SKM-1 treated with dmso at 0.1 percent for 144 hours (cell line): Measurements from ENCODE around the gene TFG.

Experiments
- DNase-seq: peaks from one replicate; lab custom pipeline; 2025; ENCODE audit not compliant: unreplicated experiment; lab: John Stamatoyannopoulos, UW

Gene TFG

DNA sequence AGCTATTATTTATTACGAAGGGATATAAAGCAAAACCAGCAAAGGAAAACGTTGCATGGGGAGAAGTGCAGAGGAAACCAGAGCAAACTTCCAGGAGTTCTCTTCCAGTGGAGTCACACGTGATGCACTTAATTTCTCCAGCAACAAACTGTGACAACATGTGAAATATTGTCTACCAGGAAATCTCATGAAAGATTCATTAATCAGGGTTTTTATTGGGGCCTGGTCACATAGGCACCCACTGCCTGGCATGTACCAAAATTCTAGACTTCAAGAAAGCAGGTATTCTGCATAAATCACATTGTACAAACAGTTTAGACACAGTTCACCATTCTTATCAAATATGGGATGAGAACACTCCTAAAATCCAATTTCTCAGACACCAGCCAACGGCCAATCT is 5.4 kb upstream of the TFG start:
- no peak for DNase-seq

DNA sequence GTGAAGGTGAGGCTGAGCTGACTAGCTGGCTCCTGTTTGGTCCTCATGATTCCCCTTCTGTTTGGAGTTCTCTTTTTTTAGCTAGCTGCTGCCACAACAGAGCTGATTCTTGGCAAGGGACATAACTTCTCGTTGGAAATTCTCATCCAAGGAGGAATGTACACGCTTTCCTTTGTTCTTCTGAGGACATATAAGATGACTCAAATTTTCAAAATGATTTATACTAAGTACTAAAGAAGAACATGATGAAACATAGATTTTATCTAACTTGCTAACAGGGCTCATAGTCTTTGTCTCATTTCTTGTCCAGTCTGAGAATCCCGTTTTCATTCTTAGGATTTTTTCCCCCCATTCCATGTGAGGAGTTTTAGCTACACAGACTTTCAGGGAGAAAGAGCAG is 2.9 kb upstream of the TFG start:
- DNase-seq: no peak

DNA sequence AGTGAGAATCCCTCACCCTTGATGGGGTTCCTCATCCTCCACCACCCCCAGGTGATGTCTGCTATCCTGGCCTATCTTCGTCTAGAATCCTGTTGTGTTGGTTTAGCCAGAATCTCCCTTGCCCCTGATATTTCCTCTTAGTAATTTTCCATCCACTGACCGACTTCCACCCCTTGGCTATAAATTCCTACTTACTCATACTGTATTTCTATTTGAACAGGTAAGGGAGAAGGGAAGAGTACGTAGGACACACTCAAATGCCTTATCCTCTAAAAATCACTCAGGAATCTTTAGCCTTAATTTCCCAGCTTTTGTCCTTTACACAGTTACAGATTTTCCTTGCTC is 678 bp upstream of the TFG start:
- no peak for DNase-seq

DNA sequence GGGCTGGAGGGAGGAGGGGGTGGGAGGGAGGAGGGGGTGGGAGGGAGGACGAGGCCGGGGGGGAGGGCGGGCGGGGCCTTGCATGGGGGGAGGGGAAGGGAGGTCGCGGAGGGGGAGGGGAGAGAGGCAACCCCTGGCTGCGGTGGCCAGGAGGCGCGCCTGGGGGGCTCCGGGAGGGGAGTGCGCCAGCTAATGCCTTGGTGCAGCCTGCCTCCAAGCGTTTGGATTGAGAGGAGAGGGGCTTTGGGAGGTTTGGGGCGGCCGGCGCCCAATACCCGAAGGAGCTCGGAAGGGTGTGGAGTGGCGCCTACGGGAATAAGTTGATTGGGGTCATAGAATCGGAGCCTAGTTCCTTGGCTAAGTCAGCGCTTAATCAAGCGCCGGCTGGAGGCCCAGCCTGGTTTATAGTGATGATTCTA is 557 bp downstream of the TFG start:
- DNase-seq: no peak

DNA sequence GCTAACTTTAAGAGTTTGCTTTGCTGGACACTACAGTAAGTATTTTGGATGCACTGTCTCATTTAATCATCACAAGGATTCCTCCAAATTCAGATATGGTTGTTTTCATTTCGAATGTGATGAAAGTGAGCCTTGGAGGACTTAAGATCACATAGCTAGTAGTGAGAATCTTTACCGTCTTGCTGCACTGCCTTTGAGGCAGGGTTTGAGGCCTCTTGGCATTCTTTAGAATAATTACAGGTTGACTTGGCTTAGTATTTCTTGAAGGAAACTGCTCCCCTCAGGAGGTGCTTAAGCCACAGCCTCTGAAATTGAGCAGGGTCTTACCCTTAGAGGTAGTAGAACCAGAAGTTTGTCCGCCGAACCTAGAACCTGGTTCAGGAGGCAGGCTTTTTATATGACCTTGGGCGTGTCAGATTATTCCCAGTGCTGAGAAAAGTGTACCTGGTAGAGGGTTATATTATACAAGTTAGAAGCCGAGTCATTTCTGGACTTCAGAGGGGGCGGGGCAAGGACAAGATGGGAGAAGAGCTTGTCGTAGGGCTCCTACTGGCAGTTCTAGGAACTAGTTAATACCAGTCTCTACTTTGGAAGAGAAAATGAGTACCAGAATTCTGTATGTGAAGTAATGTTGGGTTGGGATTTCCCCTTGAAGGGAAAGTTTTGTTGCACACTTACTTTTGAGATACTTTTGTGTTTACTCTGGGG is 1.1 kb downstream of the TFG start:
- DNase-seq: peak; percentile 74

DNA sequence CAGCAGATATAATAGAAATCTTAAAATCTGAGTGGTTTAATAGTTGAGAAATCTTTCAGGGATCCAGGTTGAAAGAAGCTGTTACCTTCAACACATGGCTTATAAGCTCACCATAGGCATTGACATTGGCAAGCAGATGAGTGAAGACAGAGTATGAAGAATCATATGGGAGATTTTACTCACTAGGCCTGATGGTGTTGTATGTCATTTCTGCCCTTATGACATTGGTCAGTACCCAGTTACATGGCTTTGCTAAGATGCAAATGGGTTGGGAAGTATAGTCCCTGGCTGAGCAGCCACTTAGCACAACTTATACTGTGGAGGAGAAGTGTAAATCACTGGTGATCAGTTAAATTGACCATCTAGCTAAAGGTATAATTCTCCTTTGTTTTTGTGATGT is 5.9 kb downstream of the TFG start:
- DNase-seq: no peak

DNA sequence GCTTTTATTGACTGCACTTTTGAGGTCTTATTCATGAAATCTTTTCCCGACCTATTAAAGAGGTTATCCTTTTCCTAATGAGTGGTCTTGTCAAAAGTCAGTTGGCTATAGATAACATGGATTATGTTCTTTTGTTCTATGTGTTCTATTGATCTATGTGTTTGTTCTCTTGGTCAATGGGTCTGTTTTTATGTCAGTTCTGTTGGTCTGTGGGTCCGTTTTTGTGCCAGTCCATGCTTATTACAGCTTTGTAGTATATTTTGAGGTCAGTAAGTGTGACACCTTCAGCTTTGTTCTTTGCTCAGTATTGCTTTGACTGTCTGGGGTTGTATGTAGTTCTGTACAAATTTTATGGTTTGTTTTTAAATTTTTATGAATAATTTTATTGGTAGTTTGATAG is 7.8 kb downstream of the TFG start:
- DNase-seq: no peak

DNA sequence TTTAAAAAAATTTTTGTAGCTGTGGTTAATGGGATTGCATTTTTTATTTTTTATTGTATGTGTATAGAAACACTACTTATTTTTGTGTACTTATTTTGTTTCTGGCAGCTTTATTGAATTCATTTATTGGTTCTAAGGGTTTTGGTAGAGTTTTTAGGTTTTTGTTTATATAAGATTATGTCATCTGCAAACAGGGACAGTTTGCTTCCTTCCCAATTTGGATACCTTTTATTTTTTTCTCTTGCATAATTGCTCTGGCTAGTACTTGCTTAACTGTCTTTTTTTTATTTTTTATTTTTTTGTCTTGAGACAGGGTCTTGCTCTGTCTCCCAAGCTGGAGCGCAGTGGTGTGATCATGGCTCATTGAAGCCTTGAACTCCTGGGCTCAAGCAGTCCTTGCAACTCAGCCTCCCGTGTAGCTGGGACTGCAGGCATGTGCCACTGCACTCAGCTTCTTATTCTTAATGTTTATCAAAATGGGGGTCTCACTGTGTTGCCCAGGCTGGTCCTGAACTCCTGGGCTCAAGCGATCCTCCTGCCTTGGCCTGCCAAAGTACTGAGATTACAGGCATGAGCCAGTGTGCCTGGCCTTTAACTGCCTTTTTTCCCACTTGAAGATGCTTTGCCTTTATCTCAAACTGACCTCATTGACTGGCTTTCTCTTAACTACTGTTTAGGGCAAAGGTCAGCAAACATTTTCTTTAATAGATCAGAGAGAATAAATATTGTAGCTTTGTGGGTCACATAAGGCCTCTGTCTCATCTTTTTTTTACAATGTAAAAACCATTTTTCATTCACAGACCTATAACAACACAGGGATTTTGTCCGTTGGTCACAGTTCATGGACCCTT is 8.6 kb downstream of the TFG start:
- DNase-seq: no peak

DNA sequence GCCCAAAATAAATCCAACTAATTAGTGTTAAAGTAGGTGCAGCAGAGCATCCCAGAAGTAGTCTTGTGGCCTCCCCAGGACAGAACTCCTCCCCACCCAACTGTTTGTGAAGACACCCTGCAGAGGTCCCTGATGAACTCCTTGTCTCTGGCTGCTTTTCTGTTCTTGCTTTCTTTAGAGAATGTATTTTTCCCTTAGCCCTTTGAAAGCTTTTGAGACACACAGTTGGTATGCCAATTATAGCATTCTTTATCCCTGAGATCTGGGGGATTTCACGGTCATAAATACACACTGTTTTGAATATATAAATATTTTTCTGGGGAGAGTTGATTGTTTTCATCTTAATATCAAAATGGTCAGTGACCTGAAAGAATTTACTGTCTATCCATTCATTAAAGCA is 9.8 kb downstream of the TFG start:
- DNase-seq: no peak

DNA sequence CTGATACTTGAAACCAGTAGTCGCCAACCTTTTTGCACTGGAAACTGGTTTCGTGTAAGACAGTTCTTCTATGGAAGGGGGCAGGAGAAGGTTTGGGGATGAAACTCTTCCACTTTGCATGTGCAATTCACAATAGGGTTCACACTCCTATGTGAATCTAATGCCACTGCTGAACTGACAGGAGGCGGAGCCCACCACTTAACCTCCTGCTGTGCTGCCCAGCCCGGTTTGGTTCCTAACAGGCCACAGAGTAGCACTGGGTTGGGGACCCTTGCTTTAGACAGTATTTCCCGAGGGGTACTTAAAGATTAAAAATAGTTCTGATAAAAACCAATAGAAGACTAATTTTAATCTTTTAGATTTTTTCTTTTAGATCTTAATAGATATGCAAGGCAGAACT is 11.1 kb downstream of the TFG start:
- no peak for DNase-seq

DNA sequence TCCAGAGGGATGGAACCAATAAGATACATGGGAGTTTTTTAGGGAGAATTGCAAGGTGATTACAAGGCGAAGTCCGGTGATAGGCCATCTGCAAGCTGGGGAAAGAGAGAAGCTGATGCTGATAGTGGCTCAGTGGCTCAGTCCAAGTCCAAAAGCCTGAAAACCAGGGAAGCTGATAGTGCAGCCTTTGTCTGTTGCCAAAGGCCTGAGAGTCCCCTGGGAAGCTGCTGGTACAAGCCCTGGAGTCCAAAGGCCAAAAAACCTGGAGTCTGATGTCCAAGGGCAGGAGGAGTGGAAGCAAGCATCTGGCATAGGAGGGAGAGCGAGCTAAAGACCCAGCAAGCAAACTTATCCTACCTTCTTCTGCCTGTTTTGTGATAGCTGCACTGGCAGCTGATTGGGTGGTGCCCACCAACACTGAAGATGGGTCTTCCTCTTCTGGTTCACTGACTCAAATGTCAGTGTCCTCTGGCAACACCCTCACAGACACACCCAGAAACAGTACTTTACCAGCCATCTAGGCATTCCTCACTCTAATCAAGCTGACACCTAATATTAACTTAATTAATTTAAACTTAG is 16.7 kb downstream of the TFG start:
- no peak for DNase-seq

DNA sequence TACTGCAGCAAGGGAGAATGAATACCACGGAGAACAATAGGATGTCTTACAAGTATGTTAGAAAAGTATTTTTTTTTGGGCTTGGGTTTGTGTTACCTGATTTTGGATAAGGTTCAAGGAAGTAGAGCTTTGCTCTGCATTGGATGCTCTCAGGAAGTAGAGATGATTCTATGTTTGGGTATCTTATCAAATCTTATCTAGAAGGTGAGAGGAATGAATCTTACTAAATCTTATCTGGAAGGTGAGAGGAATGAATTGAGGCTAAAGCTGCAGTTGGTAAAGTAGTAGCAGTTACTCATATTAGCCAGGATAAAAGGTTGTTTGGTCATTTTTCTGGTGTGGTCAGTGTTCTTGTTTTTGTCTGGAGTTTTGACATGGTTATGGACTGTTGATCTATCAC is 17.4 kb downstream of the TFG start:
- no peak for DNase-seq

DNA sequence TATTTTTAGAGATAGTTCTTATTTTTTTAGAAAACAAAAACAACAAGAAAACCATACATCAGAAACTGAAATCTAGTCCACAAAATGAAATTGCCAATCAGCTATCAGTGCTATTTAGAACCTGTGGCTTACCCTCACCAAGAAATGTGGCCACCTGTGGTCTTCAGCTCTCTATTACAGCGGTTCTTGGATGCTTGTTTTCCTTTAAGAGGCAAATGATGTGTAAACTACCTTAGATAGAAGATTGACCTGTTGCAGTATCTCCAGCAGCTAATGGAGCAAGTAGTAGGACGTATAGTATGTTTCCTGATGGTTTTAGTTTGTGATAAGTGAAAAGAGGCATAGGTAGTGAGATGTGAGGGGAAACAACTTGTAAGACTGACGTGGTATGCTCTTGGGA is 21.2 kb downstream of the TFG start:
- no peak for DNase-seq

DNA sequence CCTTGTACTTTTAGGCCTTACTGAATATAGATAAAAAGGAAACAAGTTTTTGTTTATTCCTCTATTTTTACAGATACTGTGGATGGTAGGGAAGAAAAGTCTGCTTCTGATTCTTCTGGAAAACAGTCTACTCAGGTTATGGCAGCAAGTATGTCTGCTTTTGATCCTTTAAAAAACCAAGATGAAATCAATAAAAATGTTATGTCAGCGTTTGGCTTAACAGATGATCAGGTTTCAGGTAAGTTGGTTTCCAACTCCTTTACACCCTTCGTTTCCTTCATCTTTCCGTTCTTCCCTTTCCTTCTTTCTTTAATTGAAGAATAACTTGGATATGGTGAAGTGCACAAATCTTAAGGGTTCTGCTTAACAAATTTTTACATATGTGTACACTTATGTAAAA is 23.1 kb downstream of the TFG start:
- no peak for DNase-seq

DNA sequence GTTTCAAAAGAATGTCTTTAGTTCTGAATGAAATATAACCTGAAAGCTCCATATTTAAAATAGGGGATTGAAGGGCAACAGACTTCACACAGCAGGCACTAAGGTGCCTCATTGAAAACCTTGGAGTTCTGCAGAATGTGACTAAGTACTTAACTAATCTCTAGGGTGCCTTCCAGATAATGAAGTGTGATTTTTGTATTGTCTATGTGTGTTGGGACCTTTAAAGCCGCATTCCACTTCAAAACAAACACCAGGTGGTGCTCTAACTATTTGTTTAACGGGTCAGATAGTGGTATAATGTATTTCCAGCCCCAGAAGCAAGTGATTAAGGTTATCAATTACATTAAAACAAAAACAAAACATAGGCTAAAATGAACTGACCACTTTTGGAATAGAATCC is 28.0 kb downstream of the TFG start:
- no peak for DNase-seq

DNA sequence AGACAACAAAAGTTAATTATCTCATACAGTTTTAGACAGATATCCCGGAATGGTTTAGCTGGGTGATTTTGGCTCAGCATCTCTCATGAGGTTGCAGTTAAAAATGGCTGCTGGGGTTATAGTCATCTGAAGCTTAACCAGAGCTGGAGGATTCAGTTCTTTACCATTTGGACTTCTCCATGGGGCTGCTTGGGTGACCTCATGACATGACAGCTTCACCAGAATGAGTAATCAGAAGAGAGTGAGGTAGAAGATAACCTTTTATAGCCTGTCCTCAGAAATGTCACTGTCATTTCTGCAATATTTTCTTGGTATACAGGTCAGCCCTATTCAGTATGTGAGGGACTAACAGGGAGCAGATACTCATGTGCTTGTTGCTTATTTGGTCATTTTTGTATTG is 30.9 kb downstream of the TFG start:
- DNase-seq: no peak

DNA sequence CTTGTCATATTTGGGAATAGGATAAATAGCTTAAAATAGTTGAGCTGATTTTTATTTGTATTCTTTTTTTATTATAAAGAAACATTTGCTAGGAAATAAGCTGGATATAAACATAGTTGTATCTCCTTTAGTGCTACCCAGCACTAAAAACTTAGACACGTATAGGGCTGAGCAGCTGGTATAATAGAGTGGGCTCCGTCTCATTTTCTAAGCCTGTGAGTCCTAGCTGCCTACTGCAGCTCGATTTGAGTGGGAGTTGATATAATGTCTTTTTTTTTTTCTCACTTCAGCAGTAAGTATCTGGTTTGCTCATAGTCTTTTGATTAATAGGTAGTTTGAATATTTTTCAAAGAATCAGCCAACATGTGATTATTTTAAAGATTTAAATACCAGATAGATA is 34.2 kb downstream of the TFG start:
- no peak for DNase-seq

DNA sequence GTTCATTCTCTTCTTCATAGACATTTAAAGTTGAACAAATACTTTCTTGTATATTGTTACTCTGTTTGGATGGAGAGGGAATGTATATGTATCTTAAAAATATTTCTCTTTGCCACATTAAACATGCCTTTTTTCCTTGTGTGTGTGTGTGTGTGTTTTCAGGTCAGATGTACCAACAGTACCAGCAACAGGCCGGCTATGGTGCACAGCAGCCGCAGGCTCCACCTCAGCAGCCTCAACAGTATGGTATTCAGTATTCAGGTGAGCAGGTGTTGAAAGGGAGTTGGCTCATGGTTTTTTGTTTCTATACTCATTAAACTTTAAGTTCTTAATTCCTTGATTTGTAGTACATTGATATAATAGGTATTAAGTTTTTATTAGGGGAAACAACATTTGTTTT is 35.4 kb downstream of the TFG start:
- no peak for DNase-seq

DNA sequence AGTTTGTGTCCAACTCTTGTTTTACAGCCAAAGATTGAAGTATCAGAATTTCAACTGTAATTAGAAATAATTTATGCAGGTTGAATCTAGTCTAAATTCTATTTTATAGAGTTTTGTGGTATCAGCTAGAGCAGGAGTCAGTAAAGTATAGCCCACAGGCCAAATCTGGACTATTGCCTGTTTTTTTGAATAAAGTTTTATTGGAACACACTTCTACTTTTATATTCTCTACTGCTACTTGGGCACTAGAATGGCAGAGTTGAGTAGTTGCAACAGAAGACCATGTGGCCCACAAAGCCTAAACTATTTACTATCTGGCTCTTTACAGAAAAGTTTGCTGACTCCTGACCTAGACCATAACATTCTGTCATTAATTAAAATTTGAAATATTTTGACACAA is 36.3 kb downstream of the TFG start:
- no peak for DNase-seq

DNA sequence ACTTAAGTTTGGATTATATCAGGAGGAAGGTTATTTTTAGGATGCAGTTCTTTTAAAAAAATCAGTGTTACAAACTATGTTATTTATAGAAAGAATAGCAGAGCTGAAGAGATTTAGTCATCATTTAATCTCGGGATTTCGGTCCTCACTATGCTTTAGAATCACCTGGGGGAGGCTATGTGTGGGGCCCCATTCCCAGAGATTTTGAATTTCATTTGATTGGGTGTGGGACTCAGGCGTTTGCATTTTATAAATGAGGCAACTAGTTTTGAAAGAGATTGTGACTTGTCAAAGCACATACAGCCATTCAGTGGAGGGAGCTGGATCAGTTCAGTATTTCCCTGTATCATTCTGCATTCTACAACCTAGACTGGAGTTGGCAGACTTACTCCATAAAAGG is 36.8 kb downstream of the TFG start:
- no peak for DNase-seq

DNA sequence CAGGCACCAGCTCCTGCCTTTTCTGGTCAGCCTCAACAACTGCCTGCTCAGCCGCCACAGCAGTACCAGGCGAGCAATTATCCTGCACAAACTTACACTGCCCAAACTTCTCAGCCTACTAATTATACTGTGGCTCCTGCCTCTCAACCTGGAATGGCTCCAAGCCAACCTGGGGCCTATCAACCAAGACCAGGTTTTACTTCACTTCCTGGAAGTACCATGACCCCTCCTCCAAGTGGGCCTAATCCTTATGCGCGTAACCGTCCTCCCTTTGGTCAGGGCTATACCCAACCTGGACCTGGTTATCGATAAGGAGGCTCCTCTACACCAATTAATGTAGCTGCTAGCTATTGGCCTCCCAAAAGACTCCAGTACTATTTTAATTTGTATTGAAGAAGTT is 38.9 kb downstream of the TFG start:
- DNase-seq: no peak

DNA sequence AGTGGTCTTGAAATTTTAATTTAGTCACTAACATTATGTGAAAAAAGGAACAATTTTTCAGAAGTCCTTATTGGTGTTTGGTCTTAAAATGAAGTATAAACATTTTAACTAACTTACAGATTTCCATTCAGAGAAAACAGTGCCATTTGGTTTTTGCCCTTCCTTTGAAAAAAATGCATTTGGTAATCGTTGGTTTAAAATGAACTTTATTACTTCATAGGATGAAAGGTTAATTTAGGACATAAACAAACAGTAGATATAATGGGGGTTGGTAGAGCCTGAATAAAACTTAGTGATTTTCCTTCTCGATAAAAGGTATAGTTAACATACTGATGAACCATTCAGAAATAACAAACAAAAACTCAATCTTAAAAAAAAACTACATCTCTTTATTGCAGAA is 39.7 kb downstream of the TFG start:
- DNase-seq: no peak

DNA sequence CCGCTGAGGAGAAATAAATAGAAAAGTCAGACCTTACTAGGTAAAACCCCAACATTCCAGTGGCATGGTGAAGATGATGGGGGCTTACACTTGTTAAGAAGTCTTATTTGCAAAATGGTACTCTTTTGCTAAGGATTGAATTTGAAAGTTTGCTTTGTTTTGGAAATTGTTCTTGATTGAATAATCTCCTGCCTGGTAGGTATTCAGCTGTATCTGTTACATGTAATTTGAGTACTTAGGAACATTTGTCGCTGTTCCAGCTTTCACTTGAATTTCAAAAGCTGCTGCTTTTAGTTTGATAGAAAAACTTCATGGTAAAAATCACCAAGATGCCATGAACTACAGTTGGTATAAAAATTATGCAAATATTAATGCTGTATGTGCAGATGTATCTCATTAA is 44.6 kb downstream of the TFG start:
- DNase-seq: no peak
